NCI-H2029 (cell line): Measurements from ENCODE around the gene GIPC3.
"Not testable (repeated sequence)": the region's sequence is repeated elsewhere in the genome, so short reads cannot be mapped to it uniquely, and the experiment has no call there.

Source experiments
- DNase-seq: peaks from one replicate; lab custom pipeline; 2025; lab: John Stamatoyannopoulos, UW

GIPC3 gene

DNA sequence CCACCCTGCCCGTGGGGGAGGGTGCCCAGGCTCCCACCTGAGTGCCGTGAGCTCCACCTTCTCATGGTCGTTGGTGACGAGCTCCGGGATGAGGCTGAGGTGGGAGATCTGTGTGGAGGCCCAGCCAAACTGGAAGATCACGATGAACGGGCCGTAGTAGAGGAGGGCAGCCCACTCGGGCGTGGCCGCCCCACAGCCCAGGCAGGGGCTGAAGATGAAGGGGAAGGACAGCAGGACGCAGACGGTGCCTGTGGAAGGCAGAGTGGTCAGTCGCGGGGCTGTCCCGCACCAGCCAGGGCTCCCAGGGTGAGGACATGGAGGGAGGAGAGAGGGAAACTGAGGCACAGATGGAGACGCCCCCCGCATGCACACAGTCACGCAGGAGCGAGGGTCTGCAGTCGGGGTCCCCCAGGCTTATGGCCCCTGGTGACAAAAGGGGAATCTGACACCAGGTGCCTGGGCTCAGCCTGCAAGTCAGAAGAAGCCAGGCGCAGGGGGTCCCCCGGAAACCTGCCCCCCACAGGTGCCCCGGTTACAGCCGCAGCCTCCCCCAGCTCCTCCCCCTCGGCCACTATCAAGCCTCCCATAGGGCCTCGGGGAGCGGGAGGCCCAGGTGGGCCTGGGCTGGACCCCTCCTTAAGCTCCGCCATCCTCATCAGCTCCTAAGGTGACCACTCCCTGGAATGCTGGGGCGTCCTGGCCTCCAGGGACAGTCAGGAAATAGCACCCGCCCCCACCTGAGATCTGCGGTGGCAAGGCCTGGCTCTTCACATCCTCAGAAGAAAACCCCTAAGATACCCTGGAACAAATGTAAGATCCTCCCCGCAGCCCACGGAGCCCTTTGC is 34.1 kb upstream of the GIPC3 start:
- no peak for DNase-seq

DNA sequence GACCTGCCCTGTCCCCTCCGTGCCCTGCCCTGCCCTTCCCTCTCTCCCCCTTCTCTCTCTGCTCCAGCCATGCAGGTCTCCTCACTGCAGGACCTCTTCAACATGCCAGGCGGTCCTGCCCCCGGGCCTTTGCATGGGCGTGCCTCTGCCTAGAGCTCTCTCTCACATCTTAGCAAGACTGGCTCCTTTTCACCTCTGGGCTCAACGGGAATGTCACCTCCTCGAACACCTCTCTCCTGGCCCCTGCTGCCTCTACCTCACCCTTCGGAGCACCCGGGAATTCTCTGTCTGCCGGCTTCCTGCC is 33.5 kb upstream of the GIPC3 start:
- DNase-seq = no peak

- no peak for DNase-seq
Observed at GRCh38 chr19:3554254-3555083, 30.8 kb upstream of the GIPC3 start.

GRCh38 chr19:3555653-3556422 is 29.4 kb upstream of the GIPC3 start:
- no peak for DNase-seq

GRCh38 chr19:3556423-3556977 is 28.8 kb upstream of the GIPC3 start:
- no peak for DNase-seq

DNA sequence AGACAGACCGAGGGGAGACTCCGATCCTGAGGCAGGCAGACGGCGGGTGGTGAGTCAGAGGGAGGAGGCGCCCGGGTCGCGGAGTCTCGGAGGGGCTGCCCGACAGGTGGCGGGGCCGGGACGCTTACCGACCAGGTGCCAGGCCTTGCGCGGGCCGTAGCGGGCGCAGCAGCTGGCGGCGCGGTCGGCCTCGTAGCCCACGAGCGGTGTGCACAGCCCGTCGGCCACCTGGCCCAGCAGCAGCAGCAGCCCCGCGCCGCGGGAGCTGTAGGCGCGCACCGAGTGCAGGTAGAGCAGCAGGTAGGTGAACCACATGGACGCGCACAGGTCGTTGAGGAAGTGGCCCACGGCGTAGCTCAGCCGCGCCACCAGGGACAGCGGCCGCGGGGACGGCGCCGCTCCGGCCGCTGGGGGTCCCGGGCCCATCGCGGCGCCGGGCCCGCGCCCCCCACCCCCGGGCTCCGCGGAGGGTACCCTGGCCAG is 28.3 kb upstream of the GIPC3 start:
- peak; percentile 27 for DNase-seq

GRCh38 chr19:3557461-3558248 is 27.6 kb upstream of the GIPC3 start, which contains the start of gene MFSD12:
Gene MFSD12 (minus strand): TSS chr19:3557586. CDS start chr19:3557403, 183 bp downstream.
- DNase-seq = peak; percentile 88

DNA sequence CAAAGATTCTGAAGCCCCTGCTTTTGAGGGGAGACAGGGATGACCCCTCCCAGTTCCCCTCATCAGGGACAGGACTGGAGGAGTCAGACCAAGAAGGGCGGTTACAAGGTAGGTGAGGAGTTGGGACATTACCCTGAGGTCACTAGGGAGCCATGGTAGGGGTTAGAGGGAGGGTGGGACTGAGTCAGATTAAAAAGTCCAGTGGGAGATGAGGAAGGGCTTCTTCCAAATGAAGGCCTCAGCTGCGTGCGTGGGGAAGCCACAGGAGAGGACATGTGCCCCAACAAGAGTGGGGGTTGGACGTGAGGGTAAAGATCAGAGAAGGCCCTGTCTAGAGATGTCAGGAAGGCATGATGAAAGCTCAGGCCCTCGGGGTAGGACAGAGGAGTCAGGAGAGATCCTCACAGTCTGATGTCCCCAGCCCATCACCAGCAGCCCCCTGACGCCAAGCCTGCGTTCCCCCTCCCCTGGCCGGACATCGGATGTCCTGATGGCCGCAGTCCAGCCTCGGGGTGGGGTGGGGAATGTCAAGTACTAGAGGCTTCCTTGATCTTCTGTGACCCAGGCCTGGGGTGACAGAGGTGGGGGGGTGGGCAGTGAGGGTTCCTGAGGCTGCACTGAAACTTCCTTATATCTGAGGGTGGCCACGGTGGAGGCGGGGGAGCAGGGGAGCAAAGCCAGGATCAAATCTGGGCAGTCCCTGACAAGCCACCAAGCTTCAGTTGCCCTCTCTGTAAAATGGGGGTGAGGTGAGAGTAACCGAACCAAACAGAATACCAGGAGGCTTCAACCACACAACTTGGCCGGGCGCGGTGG is 21.4 kb upstream of the GIPC3 start:
- DNase-seq = no peak

DNA sequence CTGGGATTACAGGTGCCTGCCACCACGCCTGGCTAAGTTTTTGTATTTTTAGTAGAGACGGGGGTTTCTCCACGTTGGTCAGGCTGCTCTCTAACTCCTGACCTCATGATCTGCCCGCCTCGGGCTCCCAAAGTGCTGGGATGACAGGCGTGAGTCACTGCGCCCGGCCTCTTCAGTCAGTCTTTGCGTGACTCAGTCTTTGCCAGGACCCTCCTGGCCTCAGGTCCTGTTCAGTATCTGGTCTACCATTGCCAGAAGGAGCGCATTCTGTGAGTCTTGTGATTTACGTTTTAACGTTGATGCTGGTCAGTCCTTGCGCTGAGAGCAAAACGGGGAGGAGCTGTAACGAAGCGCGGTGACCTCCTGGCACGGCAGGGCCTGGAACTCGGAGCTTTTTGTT is 20.1 kb upstream of the GIPC3 start:
- no peak for DNase-seq

- DNase-seq = not testable (repeated sequence)
Observed at GRCh38 chr19:3570042-3570441, 15.2 kb upstream of the GIPC3 start.

GRCh38 chr19:3570606-3571011 is 14.7 kb upstream of the GIPC3 start:
- DNase-seq = no peak

DNA sequence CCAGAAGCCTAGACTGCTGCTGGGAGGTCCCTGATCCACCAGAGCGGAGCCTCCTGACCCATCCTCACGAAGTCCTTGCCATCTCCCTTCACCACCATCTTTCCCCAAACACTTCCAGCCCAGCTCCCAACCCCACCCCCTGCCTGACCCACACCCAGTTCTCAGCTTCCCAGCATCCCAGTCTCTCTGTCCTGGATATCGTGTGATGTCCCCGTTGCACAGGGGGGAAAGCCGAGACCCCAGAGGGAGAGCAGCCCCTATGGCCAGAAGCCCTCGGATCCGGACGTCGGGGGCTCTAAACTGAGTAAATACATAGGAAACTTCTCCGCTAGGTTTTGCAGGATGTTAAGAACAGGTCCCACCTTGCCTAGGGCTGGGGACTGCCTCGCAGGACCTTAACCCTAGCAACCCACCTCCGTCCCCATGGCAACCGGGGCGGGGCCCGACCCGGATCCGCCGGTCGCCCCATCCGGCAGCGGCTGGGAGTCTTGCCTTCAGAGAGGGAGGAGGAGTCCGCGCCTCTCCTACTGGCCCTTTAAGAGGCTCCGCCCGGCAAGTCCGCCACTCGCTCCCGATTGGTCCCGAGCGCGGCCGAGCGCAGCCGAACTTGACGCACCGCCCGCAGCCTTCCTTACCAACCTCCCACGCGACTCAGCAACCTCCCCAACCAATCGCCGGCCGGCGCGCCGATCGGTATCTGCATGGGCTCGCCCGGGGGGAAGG is 13.0 kb upstream of the GIPC3 start:
- DNase-seq = peak; percentile 99

GRCh38 chr19:3572855-3573161 is 12.5 kb upstream of the GIPC3 start, which contains the start of gene HMG20B:
Gene HMG20B (plus strand): TSS chr19:3572944. CDS start chr19:3573310, 366 bp downstream.
- no peak for DNase-seq

DNA sequence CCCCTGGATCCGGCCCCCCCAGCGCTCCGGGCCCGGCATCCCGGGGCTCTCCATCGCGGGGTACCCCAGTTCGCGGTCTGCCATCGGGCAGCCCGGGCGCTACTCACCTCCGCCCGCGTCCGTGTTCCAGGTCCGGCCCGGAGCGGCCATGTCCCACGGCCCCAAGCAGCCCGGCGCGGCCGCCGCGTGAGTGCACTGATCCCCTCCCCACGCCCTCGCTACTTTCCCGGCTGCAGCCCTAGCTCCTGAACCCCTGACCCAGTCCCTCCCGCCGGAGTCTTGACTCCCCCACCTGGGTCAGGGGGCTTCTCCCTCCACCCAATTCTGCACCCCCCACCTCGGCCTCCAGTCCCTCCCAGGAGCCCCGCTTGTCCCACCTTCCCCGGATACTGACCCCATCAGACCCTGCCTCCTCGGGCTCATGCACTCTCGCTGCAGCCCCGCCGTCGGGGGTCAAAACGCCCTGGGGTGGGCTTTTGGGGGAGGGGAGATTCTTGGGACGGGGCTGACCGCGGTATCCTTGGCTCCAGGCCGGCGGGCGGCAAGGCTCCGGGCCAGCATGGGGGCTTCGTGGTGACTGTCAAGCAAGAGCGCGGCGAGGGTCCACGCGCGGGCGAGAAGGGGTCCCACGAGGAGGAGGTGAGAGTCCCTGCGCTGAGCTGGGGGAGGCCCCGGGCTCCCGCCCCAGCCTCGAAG is 12.0 kb upstream of the GIPC3 start:
- DNase-seq = no peak

GRCh38 chr19:3573858-3574637 is 11.2 kb upstream of the GIPC3 start:
- DNase-seq = peak; percentile 97

DNA sequence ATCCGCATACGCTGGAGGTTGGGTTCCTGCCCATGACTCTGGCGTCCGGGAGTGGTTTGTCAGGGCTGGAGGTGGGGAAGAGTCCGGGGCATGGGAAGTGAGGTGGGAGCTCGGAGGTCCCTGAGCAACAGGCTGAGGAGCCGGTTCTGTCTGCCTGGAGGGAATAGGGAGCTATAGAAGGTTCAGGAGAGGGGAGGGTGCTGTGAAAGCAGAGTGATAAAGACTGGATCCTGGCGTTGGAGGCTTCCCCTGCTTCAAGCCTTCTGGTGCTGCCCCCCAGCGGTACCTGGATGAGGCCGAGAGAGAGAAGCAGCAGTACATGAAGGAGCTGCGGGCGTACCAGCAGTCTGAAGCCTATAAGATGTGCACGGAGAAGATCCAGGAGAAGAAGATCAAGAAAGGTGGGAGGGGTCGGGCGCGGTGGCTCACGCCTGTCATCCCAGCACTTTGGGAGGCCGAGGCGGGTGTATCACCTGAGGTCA is 10.0 kb upstream of the GIPC3 start:
- DNase-seq = no peak

DNA sequence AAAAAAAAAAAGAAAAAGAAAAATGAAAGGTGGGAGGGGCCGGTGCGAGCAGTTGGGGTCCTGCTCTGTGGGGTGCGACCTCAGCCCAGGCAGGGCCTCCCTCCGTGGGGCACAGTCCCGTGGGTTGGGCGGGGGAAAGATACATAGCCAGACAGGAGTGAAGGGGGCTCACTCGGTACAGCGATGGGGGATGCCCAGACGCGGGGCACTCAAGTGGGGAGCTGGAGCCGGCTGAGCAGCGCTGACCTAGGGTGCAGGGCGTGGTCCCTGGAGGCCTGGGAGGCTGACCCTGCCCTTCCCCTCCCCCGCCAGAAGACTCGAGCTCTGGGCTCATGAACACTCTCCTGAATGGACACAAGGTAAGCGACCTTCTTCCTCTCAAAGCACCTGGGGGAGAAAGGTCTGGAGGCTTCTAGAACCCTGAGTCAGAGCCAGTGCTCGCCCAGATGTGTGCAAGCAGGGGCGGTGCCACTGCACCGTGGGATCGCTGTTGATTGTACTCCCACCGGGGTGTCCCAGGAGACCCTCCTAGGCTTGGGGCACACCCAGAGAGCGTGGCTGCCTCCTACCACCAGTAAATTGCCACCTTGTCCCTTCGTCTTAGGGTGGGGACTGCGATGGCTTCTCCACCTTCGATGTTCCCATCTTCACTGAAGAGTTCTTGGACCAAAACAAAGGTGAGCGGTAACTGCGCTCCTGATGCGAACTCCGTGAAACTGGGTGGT is 9.2 kb upstream of the GIPC3 start:
- no peak for DNase-seq
